ENCODE results near the gene KIAA1549. TPM values are rescaled to one million over a fixed set of nuclear protein-coding genes. Genes with fewer than 3 reads are reported as not detected.

KIAA1549 gene
- total RNA-seq, 2 experiments from 2014 or later: not detected

DNA sequence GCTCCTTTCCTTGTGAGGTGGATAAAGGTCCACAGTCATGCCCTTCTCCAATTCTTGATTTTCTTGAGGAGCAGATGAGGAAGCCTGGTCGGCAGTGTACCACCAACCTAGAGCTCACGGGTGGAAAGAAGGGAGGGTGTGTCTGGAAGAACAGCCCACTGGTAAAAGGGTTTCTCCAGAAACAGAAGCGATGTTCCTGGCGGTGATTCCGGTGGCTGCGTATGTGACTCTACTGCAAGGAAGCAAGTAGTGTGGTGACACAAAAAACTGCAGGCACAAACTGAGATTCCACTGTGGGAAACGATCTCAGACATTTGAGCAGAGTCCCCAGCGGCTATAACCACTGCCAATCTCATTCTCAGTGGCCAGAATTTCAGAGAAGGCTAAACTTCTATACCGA is 117.3 kb downstream of the KIAA1549 start:
- H3K27ac ChIP-seq (ENCODE audit: low read depth in 1 of 2, low read length in 2 of 2): no peak overlapping the region
- DNase-seq: no peak
- H3K4me3 Mint-ChIP-seq: no peak overlapping the region
- H3K36me3 ChIP-seq (ENCODE audit: insufficient read depth, low read length): no peaks in the 10 kb centered on the region
- no peaks in the 10 kb centered on the region for H3K4me1 ChIP-seq (ENCODE audit: insufficient read depth, low read length)
- no peaks in the 10 kb centered on the region for H3K9me3 Mint-ChIP-seq
- H3K27me3 Mint-ChIP-seq: peaks cover 3% of the 10 kb centered on the region
- ChIA-PET POLR2A (no interaction called here), CTCF (no interaction called here)
- no peaks in the 10 kb centered on the region for H3K9me3 ChIP-seq (ENCODE audit: control insufficient read depth in 1 of 2, insufficient read depth in 1 of 2, low read length in 2 of 2)
- intact Hi-C loops (cut with DNase I, micrococcal nuclease): loop anchor here (2.0 to 10.0 kb wide), 3 partner anchors 399 to 859 kb away; partner anchors contain the start of genes CREB3L2 (in 1 of the 2) and TRIM24 (in 1 of the 2)
- TF ChIP-seq, protein P1, sequence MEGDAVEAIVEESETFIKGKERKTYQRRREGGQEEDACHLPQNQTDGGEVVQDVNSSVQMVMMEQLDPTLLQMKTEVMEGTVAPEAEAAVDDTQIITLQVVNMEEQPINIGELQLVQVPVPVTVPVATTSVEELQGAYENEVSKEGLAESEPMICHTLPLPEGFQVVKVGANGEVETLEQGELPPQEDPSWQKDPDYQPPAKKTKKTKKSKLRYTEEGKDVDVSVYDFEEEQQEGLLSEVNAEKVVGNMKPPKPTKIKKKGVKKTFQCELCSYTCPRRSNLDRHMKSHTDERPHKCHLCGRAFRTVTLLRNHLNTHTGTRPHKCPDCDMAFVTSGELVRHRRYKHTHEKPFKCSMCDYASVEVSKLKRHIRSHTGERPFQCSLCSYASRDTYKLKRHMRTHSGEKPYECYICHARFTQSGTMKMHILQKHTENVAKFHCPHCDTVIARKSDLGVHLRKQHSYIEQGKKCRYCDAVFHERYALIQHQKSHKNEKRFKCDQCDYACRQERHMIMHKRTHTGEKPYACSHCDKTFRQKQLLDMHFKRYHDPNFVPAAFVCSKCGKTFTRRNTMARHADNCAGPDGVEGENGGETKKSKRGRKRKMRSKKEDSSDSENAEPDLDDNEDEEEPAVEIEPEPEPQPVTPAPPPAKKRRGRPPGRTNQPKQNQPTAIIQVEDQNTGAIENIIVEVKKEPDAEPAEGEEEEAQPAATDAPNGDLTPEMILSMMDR (IDR thresholded peaks at IDR 0.05): no peak
- H3K36me3 Mint-ChIP-seq (ENCODE audit: low read depth): no peaks in the 10 kb centered on the region
- no peak overlapping the region for H3K27ac Mint-ChIP-seq
- H3K27me3 ChIP-seq (ENCODE audit: control insufficient read depth in 1 of 2, insufficient read depth in 2 of 2, low read length in 2 of 2): no peaks in the 10 kb centered on the region
- H3K4me3 ChIP-seq (ENCODE audit: low read length): no peak overlapping the region
- no peak for ATAC-seq (ENCODE audit: poor library complexity)
- no peaks in the 10 kb centered on the region for H3K4me1 Mint-ChIP-seq (ENCODE audit: low read depth)

DNA sequence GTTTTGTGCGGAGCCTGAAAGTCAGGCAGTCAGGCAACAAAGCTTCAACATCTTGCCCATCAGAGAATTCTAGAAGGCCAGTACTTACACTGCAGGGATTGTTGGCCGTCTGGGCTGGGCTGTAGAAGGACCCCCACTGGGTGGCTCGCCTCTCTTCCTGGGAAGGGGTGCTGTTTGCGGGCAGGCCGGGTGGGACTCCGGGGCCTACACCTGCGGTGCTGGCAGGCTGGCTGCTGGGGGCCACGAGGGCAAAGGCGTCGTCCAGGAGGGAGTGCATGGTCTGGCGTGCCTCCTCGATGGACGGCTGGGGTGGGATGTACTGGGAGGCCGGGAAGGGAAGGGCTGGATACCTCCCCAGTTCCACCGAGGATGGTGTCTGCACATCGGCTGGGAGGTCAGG is 120.1 kb downstream of the KIAA1549 start:
- Histone ChIP-seq H3K4me3 (ENCODE audit: low read length) (no peak overlapping the region), H3K36me3 (ENCODE audit: insufficient read depth, low read length) (no peaks in the 10 kb centered on the region), H3K27ac (ENCODE audit: low read depth in 1 of 2, low read length in 2 of 2) (no peak overlapping the region), H3K4me1 (ENCODE audit: insufficient read depth, low read length) (no peaks in the 10 kb centered on the region), H3K27me3 (ENCODE audit: control insufficient read depth in 1 of 2, insufficient read depth in 2 of 2, low read length in 2 of 2) (no peaks in the 10 kb centered on the region), H3K9me3 (ENCODE audit: control insufficient read depth in 1 of 2, insufficient read depth in 1 of 2, low read length in 2 of 2) (peaks cover 0 to 12% of the 10 kb centered on the region in 2 experiments)
- TF ChIP-seq, protein P1 (IDR thresholded peaks at IDR 0.05): no peak
- Mint-ChIP-seq H3K36me3 (ENCODE audit: low read depth) (no peaks in the 10 kb centered on the region), H3K27ac (no peak overlapping the region), H3K9me3 (peaks cover 5% of the 10 kb centered on the region), H3K4me3 (no peak overlapping the region), H3K4me1 (ENCODE audit: low read depth) (no peaks in the 10 kb centered on the region), H3K27me3 (no peaks in the 10 kb centered on the region)
- no peak for DNase-seq
- ChIA-PET POLR2A (no interaction called here), CTCF (interaction anchor here (0.5 kb wide), 1 partner anchor 850 kb away, joined by 3 read pairs; no protein-coding TSS in a partner anchor)
- intact Hi-C loops (cut with DNase I, micrococcal nuclease): loop anchor here in 1 of 2 experiments (10.0 kb wide), 2 partner anchors 396 to 856 kb away; partner anchors contain the start of genes CREB3L2 and TRIM24
- ATAC-seq (ENCODE audit: poor library complexity): no peak

DNA sequence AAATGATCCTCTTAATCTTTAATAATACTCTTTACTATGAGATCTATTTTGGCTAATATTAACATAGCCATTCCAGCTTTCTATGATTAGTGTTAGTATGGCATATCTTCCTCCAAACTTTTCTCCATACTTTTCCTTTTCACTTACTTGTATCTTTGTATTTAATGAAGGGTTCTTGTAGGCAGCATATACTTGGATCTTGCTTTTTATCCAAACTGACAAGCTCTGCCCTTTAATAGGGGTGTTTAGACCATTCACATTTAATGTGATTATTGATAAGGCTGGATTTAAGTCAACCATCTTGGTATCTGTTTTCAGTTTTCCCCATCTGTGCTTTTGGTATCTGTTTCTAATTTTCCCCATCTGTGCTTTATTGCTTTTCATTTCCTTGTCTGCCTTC is 123.5 kb downstream of the KIAA1549 start:
- H3K4me3 Mint-ChIP-seq: no peak overlapping the region
- no peaks in the 10 kb centered on the region for H3K27me3 ChIP-seq (ENCODE audit: control insufficient read depth in 1 of 2, insufficient read depth in 2 of 2, low read length in 2 of 2)
- H3K36me3 Mint-ChIP-seq (ENCODE audit: low read depth): no peaks in the 10 kb centered on the region
- intact Hi-C loops (cut with DNase I, micrococcal nuclease): no loop called here
- H3K27me3 Mint-ChIP-seq: no peaks in the 10 kb centered on the region
- TF ChIP-seq, protein P1 (IDR thresholded peaks at IDR 0.05): no peak
- no peak overlapping the region for H3K4me3 ChIP-seq (ENCODE audit: low read length)
- ATAC-seq (ENCODE audit: poor library complexity) (no peak), DNase-seq (no peak)
- H3K27ac Mint-ChIP-seq: no peak overlapping the region
- H3K9me3 Mint-ChIP-seq: peaks cover 5% of the 10 kb centered on the region
- H3K4me1 ChIP-seq (ENCODE audit: insufficient read depth, low read length): no peaks in the 10 kb centered on the region
- ChIA-PET CTCF (no interaction called here), POLR2A (no interaction called here)
- no peaks in the 10 kb centered on the region for H3K36me3 ChIP-seq (ENCODE audit: insufficient read depth, low read length)
- peaks cover 0 to 12% of the 10 kb centered on the region in 2 experiments for H3K9me3 ChIP-seq (ENCODE audit: control insufficient read depth in 1 of 2, insufficient read depth in 1 of 2, low read length in 2 of 2)
- no peaks in the 10 kb centered on the region for H3K4me1 Mint-ChIP-seq (ENCODE audit: low read depth)
- no peak overlapping the region for H3K27ac ChIP-seq (ENCODE audit: low read depth in 1 of 2, low read length in 2 of 2)

All from CD4-positive, alpha-beta T cell (primary cell).